IgD-negative memory B cell (primary cell): ENCODE measurements around the gene TNFRSF17. TPM values are rescaled to one million over a fixed set of nuclear protein-coding genes. Genes with fewer than 3 reads are reported as not detected.

ENCODE experiments used
- H3K27ac Mint-ChIP-seq, 3 donors: one replicate each; pipeline ENCODE4 v1.8.0; 2020 to 2022; ENCODE audit warnings: mild to moderate bottlenecking in 3 of 3, mixed read lengths in 3 of 3, moderate library complexity in 1 of 3
- H3K27me3 Mint-ChIP-seq: one replicate; pipeline ENCODE4 v1.8.0; 2021; ENCODE audit warnings: mixed read lengths
- H3K36me3 Mint-ChIP-seq: one replicate; pipeline ENCODE4 v1.8.0; 2020; ENCODE audit warnings: mild to moderate bottlenecking, mixed read lengths
- H3K4me1 Mint-ChIP-seq, 3 donors: one replicate each; pipeline ENCODE4 v1.8.0; 2020 to 2022; ENCODE audit warnings: mixed read lengths in 3 of 3, mild to moderate bottlenecking in 1 of 3
- H3K4me3 Mint-ChIP-seq, 4 donors: one replicate each; pipeline ENCODE4 v1.8.0; 2020 to 2022; ENCODE audit warnings: mild to moderate bottlenecking in 4 of 4, mixed read lengths in 4 of 4, moderate library complexity in 3 of 4
- H3K9me3 Mint-ChIP-seq, 3 donors: one replicate each; pipeline ENCODE4 v1.8.0; 2020 to 2021; ENCODE audit warnings: mixed read lengths in 3 of 3, mild to moderate bottlenecking in 1 of 3
- polyA plus RNA-seq: library from polyadenylated mRNA; unstranded; fragments of 300-500 nt; fragmentation: Illumina TruSeq; gene quantifications from one replicate; pipeline ENCODE4 v1.2.3, GENCODE V29; 2021

Gene TNFRSF17
- polyA plus RNA-seq, 1 donor from 2014 or later = 83.0 TPM

DNA sequence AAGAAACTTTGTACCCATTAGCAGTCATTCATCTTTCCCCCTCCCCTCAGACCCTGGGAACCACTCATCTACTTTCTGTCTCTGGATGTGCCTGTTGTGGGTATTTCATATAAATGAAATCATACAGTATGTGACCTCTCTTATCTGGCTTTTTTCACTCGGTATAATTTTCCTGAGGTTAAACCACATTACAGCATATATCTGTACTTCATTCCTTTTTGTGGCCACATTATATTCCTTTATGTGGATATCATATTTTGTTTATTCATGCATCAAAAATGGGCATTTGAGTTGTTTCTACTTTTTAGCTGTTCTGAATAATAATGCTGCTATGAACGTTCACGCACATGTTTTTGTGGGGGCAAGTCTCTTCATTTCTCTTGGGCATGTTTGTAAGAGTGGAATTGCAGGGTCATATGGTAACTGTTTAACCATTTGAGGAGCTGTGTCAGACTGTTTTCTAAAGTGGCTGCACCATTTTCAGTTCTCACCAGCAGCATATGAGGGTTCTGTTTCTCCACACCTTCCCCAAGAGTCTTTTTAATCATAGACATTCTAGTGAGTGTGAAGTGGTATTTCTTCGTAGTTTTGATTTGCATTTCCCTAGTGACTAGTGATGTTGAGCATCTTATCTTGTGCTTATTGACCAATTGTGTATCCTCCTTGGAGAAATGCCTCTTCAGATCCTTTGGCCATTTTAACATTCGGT, 15.3 kb downstream of the TNFRSF17 start:
- H3K4me3 Mint-ChIP-seq = peak overlapping the region; percentile 68 to 86 (median 76)
- no peaks in the 10 kb centered on the region for H3K27me3 Mint-ChIP-seq

DNA sequence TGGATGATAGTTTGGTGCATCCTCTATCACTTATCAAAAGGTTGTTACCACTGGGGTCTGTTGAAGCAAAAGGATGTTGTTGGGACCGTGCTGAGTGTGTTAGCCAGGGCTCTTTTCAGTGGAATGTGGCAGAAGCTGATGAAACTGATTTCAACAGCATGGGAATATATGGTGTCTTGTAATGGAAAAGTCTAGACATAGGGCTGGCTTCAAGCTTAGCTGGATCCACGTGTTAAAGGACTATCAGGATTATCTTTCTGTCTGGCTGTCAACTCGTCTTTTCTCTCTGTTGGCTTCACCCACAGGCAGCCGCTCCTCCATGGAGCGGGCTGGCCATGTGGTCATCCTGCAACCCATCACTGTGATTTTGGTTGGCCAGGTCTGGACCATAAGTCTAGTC, 20.2 kb downstream of the TNFRSF17 start:
- Mint-ChIP-seq H3K4me3 (peak overlapping the region in 2 of 4 donors; percentile 29 to 65), H3K36me3 (peaks cover 5% of the 10 kb centered on the region), H3K9me3 (no peaks in the 10 kb centered on the region), H3K27me3 (no peaks in the 10 kb centered on the region), H3K4me1 (peaks cover 35 to 52% (median 36%) of the 10 kb centered on the region in 3 donors), H3K27ac (peak overlapping the region in 1 of 3 donors; percentile 39)

More for the DNA sequence above, 15.3 kb downstream of the TNFRSF17 start:
- H3K9me3 Mint-ChIP-seq = no peaks in the 10 kb centered on the region
- peaks cover 47 to 65% (median 64%) of the 10 kb centered on the region in 3 donors for H3K4me1 Mint-ChIP-seq
- peak overlapping the region; percentile 39 to 91 (median 82) for H3K27ac Mint-ChIP-seq
- peaks cover 3% of the 10 kb centered on the region for H3K36me3 Mint-ChIP-seq

DNA sequence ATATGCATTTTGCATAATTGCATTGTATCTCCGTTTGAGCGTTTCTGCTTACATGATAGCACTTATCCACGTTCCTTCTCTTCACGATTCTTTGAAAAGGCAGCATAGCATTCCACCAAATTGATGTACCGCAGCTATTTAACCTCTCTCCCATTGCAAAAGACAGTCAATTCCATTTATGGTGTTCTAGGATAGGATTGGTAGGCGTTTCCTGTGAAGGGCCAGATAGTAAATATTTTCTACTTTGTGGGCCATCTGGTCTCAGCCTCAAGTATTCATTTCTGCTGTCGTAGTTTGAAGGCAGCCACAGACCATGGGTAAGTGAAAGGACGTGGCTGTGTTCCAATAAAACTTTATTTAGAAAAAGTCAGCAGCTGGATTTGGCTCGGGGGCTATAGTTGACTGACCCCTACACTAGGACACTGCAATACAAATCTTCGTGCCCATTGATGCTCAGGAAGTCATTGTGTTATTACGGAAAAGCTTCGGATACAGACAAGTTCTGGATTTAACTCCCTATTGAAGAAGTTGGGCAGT, 21.6 kb downstream of the TNFRSF17 start:
- no peak overlapping the region for H3K4me3 Mint-ChIP-seq
- no peaks in the 10 kb centered on the region for H3K27me3 Mint-ChIP-seq
- peaks cover 27 to 43% (median 27%) of the 10 kb centered on the region in 3 donors for H3K4me1 Mint-ChIP-seq
- H3K9me3 Mint-ChIP-seq = no peaks in the 10 kb centered on the region
- H3K36me3 Mint-ChIP-seq = peaks cover 7% of the 10 kb centered on the region
- H3K27ac Mint-ChIP-seq = no peak overlapping the region

DNA sequence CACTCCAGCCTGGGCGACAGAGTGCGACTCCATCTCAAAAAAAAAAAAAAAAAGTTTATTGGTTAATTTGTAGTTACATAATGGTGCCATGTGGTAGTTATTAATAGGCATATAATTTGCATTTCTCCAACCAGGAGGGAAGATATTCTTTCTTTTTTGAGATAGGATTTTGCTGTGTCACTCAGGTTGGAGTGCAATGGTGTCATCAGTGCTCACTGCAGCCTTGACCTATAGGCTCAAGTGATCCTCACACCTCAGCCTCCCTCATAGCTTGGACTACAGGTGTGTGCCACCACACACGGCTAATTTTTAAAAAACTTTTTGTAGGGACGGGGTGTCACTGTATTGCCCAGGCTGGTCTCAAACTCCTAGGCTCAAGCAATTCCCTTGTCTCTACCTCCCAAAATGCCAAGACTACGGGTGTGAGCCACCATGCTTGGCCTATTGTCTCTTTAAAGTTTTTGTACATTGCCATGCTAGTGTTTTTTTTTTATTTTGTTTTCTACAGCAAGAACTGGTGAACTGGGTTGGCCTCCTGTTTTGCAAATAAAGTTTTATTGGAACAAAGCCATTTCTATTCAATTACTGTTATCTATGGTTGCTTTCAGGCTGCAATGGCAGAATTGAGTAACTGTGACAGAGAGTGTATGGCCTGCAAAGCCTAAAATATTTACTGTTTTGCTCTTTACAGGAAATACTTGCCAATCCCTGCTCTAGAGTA, 23.4 kb downstream of the TNFRSF17 start:
- H3K4me3 Mint-ChIP-seq = no peak overlapping the region
- H3K36me3 Mint-ChIP-seq = peaks cover 8% of the 10 kb centered on the region
- H3K9me3 Mint-ChIP-seq = no peaks in the 10 kb centered on the region
- peak overlapping the region in 1 of 3 donors; percentile 23 for H3K27ac Mint-ChIP-seq
- no peaks in the 10 kb centered on the region for H3K27me3 Mint-ChIP-seq
- H3K4me1 Mint-ChIP-seq = peaks cover 20 to 43% (median 24%) of the 10 kb centered on the region in 3 donors

DNA sequence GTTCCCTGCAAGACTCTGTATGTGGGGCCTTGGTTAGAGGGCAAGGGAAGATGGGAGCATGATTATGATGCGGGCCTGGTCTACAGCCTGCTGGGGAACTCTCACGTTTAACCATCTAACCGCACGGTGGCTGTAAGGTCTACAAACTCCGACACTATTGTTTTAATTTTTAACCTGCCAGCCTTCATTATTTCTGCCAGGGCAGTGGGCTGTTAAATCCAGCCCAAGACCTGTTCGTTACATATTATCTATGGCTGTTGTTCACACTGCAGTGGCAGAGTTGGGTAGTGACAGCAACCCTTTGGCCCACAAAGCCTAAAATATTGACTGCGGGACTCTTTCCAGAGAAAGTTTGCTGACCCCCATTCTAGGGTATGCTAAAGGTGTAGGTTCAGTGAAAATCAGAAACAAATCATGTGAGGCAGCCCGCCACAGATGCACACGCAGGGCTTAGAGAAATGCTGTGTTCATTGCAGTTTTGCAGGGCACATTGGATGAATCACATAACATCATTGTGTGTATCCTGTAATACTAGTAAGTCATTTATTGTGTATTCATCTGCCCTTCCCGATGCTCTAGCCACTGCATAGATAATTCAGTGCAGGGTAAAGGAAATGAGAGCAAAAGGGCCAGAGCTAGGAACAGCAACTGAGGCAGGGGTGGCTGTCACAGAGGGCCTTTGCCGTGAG, 25.8 kb downstream of the TNFRSF17 start:
- Mint-ChIP-seq H3K9me3 (no peaks in the 10 kb centered on the region), H3K27ac (no peak overlapping the region), H3K4me3 (peak overlapping the region in 2 of 4 donors; percentile 54 to 72), H3K27me3 (no peaks in the 10 kb centered on the region), H3K4me1 (peaks cover 19 to 39% (median 24%) of the 10 kb centered on the region in 3 donors), H3K36me3 (peaks cover 8% of the 10 kb centered on the region)

DNA sequence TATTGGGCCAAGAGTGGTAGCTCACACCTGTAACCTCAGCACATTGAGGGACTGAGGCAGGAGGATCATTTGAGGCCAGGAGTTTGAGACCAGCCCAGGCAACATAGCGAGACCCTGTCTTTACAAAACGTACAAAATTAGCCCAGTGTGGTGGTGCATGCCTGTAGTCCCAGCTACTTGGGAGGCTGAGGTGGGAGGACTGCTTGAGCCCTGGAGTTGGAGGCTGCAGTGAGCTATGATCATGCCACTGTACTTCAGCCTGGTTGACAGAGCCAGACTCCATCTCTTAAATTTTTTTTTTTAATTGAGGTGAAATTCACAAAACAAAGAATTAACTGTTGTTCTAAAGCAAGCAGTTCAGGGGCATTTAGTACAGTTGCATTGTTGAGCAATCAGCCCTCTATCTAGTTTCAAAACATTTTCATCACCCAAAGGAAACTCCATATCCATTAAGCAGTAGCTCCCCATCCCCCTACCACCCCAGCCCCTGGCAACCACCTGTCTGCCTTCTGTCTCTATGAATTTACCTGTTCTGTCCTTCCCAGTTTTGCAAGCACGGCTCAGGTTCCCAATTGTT, 27.1 kb downstream of the TNFRSF17 start:
- Mint-ChIP-seq H3K4me3 (no peak overlapping the region), H3K27me3 (no peaks in the 10 kb centered on the region), H3K36me3 (peaks cover 12% of the 10 kb centered on the region), H3K27ac (no peak overlapping the region), H3K9me3 (no peaks in the 10 kb centered on the region), H3K4me1 (peaks cover 23 to 42% (median 32%) of the 10 kb centered on the region in 3 donors)

DNA sequence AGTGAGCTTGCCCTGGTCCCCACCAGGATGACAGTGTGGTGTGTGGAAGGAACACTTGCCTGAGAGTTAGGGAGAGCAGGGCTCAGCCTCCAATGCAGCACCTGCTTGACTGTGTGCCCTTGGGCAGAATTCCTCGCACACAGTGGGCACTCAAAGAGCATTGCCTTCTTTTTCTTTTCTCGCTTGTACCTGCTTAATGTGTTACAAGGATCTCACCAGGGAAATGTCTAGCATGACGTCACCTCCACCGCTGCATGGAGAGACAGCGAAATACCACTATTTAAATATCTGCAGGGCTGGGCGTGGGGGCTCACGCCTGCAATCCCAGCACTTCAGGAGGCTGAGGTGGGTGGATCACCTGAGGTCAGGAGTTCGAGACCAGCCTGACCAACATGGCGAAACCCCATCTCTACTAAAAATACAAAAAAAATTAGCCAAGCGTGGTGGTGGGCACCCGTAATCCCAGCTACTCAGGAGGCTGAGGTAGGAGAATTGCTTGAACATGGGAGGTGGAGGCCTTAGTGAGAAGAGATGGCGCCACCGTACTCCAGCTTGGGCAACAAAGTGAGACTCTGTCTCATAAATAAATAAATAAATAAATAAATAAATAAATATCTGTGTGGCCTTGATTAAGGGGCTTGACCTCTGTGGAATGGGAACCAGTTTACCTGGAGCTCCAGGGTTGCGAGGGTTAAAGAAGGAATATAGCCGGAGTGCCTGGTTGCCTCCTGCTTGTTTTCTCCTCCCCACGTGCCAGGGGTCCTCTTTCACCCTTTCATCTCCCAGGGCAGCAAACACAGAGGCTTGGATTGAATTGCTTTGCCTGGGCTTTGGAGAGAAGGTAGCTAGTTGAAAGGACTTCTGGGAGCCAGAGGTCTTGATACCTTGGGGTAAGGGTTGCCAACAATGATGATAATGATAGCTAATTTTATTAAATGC, 27.8 kb downstream of the TNFRSF17 start:
- peaks cover 20 to 43% (median 37%) of the 10 kb centered on the region in 3 donors for H3K4me1 Mint-ChIP-seq
- no peaks in the 10 kb centered on the region for H3K27me3 Mint-ChIP-seq
- H3K9me3 Mint-ChIP-seq = no peaks in the 10 kb centered on the region
- peak overlapping the region in 1 of 4 donors; percentile 41 for H3K4me3 Mint-ChIP-seq
- H3K27ac Mint-ChIP-seq = peak overlapping the region in 1 of 3 donors; percentile 70
- peaks cover 13% of the 10 kb centered on the region for H3K36me3 Mint-ChIP-seq

DNA sequence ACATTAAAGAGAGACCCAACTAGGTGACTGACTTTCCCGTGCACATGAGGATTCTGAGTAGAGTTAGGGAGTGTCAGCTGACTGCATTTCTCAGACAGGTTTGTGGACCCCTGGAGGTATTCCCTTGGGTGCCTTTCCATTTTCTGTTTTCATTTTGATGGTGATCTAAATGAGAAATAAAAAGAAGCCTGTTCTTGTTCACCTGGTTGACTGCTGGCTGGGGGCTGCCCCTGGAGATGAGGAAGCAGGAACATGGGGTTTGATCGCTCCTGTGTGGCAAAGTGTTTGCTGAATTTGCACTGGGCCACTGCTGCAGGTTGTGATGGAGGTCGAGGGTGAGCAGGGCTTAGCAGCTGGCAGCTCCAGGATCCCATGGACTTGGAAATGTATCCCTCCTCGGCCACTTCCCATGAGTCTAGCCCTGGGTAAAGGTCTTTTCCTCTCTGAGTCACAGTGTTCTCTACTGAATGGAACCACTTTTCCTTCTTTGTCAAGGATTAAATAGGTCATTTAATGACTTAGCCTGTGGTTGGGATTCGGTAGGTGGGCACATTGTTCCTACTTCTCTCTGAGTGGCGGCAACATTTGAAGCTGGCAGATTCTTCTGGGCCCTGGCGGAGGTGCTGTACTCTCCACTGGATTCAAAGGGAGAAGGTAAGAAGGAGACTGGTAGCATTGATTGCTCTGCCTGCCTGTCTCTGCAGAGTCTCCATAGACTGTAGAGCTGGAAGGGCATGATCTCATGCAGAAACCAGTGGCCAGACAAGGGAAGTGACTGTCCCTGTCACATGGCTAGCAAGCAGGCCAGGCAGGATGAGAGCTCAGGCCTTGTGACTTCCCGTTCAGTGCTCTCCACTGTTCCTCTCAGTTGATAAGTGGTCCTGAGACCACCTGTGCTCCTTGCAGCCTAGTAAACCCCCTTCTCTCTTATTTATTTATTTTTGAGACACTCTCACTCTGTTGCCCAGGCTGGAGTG, 29.4 kb downstream of the TNFRSF17 start:
- no peaks in the 10 kb centered on the region for H3K27me3 Mint-ChIP-seq
- H3K4me3 Mint-ChIP-seq = peak overlapping the region in 2 of 4 donors; percentile 47 to 71
- no peaks in the 10 kb centered on the region for H3K9me3 Mint-ChIP-seq
- H3K4me1 Mint-ChIP-seq = peaks cover 31 to 51% (median 41%) of the 10 kb centered on the region in 3 donors
- peaks cover 13% of the 10 kb centered on the region for H3K36me3 Mint-ChIP-seq
- peak overlapping the region in 2 of 3 donors; percentile 74 for H3K27ac Mint-ChIP-seq

DNA sequence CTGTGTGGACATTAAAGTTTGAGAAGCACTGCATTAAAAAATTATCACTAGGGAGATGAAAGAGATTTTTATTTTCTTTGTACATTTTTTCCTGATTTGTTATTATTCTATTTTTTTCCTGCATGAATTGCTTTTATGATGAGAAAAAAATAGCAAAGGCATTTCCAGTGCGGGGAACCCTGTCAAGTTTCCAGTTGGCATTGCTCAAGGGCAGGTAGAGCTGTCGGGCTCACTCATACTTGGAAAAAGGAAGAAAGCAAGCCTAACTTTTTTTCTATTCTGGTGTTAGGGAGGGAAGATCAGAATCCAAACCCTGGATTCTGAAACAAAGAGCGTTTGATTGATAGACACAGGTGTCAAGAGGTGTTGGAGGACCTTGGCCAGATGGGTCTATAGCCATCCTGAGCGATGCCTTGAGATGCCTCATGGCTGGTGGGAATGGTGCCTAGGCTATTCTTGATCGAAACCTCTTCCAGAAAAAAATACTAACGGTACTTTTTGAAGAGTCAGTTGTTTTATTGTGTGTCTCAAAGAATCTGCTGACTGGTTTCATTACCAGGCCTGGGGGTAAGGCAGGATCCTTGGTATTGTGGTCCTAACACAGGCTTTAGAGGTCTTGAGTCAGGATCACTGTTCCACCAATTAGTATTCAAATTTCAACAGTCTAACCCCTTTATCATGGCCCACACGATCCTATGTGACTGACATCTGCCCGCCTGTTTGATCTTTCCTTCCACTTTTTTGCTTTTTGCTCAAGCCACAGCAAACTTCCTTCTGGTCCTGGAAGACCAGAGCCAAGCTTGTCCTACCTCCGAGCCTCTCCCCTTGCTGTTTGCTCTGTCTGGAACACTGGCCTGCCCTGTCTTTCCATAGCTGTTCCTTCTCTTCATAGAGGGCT, 31.7 kb downstream of the TNFRSF17 start:
- Mint-ChIP-seq H3K9me3 (no peaks in the 10 kb centered on the region), H3K4me3 (peak overlapping the region in 2 of 4 donors; percentile 18 to 57), H3K27ac (peak overlapping the region; percentile 35 to 93 (median 71)), H3K36me3 (peaks cover 7% of the 10 kb centered on the region), H3K27me3 (no peaks in the 10 kb centered on the region), H3K4me1 (peaks cover 31 to 44% (median 38%) of the 10 kb centered on the region in 3 donors)

DNA sequence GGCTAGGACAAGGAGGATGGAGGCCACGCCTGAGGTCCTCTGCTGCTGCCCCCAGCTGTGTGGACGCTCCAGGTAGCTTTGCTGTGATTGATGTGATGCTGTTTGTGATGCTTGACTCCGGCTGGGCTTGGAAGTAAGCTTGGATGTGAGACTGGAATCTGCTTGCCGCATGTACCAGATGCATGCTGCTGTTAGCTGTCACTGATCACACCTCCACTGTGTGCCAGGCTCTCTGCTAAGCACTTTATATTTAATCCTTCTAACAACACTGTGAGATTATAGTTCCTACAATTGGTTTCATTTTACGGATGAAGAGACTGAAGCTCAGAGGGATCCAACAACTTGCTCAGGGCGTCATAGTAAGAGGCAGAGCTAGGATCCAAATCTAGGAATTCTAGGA, 35.0 kb downstream of the TNFRSF17 start:
- Mint-ChIP-seq H3K27ac (peak overlapping the region in 1 of 3 donors; percentile 89), H3K4me1 (peaks cover 16 to 24% (median 19%) of the 10 kb centered on the region in 3 donors), H3K36me3 (peaks cover 5% of the 10 kb centered on the region), H3K9me3 (no peaks in the 10 kb centered on the region), H3K27me3 (no peaks in the 10 kb centered on the region), H3K4me3 (no peak overlapping the region)

DNA sequence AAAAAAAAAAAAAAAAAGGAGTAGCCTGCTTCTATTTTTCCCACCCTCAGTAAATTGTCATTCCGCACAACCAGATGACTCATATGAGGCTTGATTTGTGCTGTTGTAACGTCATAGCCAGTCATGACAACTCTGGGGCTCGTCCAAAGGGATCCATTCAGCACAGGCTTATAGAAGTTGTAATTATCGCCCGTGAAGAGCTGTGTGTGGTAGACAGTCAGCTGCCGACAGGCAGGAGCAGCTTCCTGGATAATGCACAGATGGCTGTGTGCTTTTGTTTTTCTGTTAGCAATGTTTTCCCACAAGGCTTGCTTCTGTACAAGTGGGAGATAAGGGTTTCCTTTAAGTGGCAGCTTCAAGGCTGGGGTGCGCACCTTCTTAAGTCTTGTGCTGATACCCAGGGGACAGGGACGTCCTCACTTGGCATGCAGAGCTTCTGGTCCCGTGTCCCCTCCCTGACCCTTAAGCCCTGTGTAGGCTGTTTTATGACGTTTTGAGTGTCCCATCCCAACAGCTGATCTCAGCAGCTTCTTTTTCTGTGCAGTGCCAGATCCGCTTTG, 37.5 kb downstream of the TNFRSF17 start:
- Mint-ChIP-seq H3K27me3 (no peaks in the 10 kb centered on the region), H3K36me3 (peaks cover 5% of the 10 kb centered on the region), H3K27ac (no peak overlapping the region), H3K9me3 (no peaks in the 10 kb centered on the region), H3K4me3 (no peak overlapping the region), H3K4me1 (peaks cover 7 to 12% (median 10%) of the 10 kb centered on the region in 3 donors)

DNA sequence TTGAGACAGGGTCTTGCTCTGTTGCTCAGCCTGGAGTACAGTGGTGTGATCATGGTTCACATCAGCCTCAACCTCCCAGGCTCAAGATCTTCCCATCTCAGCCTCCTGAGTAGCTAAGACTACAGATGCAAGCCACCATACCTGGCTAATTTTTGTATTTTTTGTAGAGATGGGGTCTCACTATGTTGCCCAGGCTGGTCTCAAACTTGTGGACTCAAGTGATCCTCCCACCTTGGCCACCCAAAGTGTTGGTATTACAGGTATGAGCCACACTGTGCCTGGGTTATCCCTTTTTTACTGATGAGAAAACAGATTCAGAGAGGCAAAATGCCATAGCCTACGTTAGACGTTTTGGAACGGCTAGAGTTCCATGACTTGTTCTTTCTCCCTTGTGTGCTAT, 41.6 kb downstream of the TNFRSF17 start:
- Mint-ChIP-seq H3K9me3 (no peaks in the 10 kb centered on the region), H3K27me3 (no peaks in the 10 kb centered on the region), H3K36me3 (peaks cover 10% of the 10 kb centered on the region), H3K27ac (peak overlapping the region in 1 of 3 donors; percentile 42), H3K4me3 (no peak overlapping the region), H3K4me1 (peaks cover 10 to 22% (median 18%) of the 10 kb centered on the region in 3 donors)
